ENCODE data around the gene GCHFR.

DNA sequence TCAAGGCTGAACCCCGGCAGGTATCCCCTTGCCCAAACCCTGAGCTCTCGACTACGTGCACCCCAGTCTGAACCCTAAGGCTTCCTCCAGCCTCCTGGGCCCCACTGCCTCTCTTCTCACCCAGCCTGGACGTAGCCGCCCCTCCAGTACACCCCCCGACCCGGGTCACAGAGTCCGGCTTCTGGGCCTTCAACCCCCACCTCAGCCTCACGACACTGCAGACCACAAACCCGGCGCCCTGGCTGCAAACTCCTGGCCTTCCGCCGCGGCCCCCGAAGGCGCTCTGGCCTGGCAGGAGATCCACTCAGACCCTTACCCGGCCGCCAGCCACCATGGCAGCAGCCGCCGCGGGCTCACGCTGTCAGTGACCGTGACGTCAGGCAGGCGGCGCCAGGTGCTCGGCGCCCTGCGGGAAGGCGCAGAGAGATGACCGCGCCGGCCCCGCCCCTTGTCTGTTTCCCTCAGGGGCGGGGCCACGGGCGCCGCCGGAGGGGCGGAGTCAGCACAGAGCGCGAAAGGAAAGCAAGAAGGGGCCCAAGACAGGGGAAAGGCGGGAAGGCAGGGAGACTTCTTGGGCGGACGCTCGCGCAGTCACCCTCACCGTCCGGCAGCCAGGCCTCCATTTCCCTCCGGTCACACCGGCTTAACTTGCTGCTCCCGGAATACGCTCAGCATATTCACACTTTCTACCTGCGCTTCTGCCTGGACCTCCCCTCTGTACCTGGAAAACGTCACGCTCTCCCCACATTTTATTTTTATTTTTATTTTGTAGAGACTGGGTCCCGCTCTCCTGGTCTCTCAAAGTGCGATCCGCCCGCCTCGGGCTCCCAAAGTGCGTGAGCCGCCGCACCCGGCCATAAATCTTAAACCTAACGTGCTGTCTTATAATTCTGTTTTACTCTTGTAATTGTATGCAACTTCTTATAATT is 8.7 kb upstream of the GCHFR start, which contains the start of gene RMDN3:
- TF ChIP-seq, protein P1, sequence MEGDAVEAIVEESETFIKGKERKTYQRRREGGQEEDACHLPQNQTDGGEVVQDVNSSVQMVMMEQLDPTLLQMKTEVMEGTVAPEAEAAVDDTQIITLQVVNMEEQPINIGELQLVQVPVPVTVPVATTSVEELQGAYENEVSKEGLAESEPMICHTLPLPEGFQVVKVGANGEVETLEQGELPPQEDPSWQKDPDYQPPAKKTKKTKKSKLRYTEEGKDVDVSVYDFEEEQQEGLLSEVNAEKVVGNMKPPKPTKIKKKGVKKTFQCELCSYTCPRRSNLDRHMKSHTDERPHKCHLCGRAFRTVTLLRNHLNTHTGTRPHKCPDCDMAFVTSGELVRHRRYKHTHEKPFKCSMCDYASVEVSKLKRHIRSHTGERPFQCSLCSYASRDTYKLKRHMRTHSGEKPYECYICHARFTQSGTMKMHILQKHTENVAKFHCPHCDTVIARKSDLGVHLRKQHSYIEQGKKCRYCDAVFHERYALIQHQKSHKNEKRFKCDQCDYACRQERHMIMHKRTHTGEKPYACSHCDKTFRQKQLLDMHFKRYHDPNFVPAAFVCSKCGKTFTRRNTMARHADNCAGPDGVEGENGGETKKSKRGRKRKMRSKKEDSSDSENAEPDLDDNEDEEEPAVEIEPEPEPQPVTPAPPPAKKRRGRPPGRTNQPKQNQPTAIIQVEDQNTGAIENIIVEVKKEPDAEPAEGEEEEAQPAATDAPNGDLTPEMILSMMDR (IDR thresholded peaks at IDR 0.05): peak in 3 of 6 experiments; percentile 22 to 63 (median 23)
- peak in 3 of 4 donors; percentile 39 to 77 (median 66) for TF ChIP-seq POLR2A (IDR thresholded peaks at IDR 0.05)
